ENCODE data around the gene XAGE5.
A peak's percentile ranks its signal among the peaks of the same experiment; 100 is the strongest.
"Not testable (repeated sequence)": the region's sequence is repeated elsewhere in the genome, so short reads cannot be mapped to it uniquely, and the experiment has no call there.

XAGE5 gene

GRCh38 chrX:52839137-52839536 is 28.1 kb downstream of the XAGE5 start:
- peak; percentile 27 for DNase-seq (ENCODE audit: low read depth)
- TF ChIP-seq, protein P1, sequence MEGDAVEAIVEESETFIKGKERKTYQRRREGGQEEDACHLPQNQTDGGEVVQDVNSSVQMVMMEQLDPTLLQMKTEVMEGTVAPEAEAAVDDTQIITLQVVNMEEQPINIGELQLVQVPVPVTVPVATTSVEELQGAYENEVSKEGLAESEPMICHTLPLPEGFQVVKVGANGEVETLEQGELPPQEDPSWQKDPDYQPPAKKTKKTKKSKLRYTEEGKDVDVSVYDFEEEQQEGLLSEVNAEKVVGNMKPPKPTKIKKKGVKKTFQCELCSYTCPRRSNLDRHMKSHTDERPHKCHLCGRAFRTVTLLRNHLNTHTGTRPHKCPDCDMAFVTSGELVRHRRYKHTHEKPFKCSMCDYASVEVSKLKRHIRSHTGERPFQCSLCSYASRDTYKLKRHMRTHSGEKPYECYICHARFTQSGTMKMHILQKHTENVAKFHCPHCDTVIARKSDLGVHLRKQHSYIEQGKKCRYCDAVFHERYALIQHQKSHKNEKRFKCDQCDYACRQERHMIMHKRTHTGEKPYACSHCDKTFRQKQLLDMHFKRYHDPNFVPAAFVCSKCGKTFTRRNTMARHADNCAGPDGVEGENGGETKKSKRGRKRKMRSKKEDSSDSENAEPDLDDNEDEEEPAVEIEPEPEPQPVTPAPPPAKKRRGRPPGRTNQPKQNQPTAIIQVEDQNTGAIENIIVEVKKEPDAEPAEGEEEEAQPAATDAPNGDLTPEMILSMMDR (IDR thresholded peaks at IDR 0.05; ENCODE audit: control insufficient read depth, extremely low read depth, insufficient read depth): no peak
- no peak overlapping the region for H3K4me3 ChIP-seq (ENCODE audit: low read depth, low read length)

- H3K4me3 ChIP-seq (ENCODE audit: low read depth, low read length); DNase-seq (ENCODE audit: low read depth): not testable (repeated sequence)
Observed at GRCh38 chrX:52843619-52844018, 32.5 kb downstream of the XAGE5 start.

DNA sequence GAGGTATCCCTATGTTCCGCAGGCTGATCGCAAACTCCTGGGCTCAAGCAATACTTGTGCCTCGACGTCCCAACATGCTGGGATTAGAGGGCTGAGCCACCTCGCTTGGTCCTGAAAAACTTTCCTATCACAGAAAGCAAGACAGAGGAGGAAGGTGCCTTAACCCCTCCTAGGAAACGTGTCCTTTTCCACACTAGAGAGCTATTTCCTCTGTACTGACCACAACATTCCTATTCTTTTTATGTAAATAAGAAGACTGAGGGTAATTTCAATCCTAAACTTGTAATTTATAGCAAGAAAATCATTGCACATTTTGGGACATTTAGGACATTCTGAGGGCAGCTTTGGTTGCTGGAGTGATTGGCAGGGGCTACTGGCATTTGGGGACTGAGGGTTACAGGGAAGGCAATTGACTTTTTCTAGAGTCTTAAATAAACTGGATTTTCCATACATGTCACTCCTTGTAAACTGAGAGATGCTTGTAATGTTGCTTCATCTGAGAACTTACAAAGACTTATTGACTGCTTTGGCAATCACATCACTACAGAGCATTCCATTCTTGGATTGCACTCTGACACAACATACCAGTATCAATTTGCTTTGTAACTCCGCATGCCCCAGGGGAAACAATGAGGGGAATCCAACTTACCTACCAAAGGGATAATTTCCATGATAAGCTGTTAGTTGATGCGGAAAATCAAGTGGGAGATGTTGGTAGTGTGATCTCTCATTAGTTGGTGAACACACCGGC is 41.2 kb downstream of the XAGE5 start:
- DNase-seq (ENCODE audit: low read depth): no peak
- no peak overlapping the region for H3K4me3 ChIP-seq (ENCODE audit: low read depth, low read length)
- TF ChIP-seq, protein P1 (IDR thresholded peaks at IDR 0.05; ENCODE audit: control insufficient read depth, extremely low read depth, insufficient read depth): no peak

DNA sequence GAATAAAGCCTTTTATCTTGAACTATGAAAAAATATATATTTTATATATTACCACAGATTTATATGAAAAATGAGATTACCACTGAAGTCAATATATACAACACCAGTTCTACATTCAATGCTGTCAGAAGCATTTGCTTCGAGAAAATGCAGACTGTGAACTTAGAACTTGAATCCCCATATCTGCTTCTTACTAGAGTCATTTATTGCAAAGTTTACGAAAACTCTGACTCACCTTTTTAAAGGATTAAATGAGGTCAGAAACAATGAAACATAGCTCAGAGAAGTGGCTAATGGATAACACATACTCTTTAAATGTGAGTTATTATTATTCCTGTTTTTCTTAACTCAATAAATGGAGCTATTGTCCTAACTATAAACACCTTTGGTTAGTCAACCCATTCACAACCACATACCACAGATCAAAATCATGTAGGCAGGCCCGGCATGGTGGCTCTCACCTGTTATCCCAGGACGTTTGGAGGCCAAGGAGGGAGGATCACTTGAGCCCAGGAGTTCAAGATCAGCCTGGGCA is 46.0 kb downstream of the XAGE5 start:
- not testable (repeated sequence) for H3K4me3 ChIP-seq (ENCODE audit: low read depth, low read length); DNase-seq (ENCODE audit: low read depth)

GRCh38 chrX:52865343-52865998 is 54.4 kb downstream of the XAGE5 start:
- no peak for DNase-seq (ENCODE audit: low read depth)
- H3K4me3 ChIP-seq (ENCODE audit: low read depth, low read length): no peak overlapping the region
- TF ChIP-seq, protein P1 (IDR thresholded peaks at IDR 0.05; ENCODE audit: control insufficient read depth, extremely low read depth, insufficient read depth): no peak
